Heart right ventricle (tissue), 16 donors: Measurements from ENCODE around the gene RBFOX1. TPM values are rescaled to one million over a fixed set of nuclear protein-coding genes. Genes with fewer than 3 reads are reported as not detected.

Source experiments
- ATAC-seq, 8 donors: fragments of 200-7000 bp; cut with Tn5 transposase; one replicate each; pipeline ENCODE4 v1.9.1; 2020; ENCODE audit warnings: mild to moderate bottlenecking in 8 of 8, moderate library complexity in 8 of 8, moderate number of reproducible peaks in 1 of 8
- DNase-seq, 2 donors: peaks; one replicate each; pipeline ENCODE4 v3.0.0-alpha.2; 2020
- H3K27ac ChIP-seq, 10 donors: fragments of 200-600 bp; sonication (generic) in 2 of 10; one replicate each; pipeline versions ENCODE4 v1.5.0 to v1.8.0; 2020 to 2022; ENCODE audit warnings: mild to moderate bottlenecking in 3 of 10
- H3K27me3 ChIP-seq, 7 donors: fragments of 200-600 bp; one replicate each; pipeline ENCODE4 v1.8.0; 2021 to 2022; ENCODE audit warnings: mild to moderate bottlenecking in 2 of 7
- H3K36me3 ChIP-seq, 9 donors: fragments of 200-600 bp; sonication (generic) in 1 of 9; one replicate each; pipeline versions ENCODE4 v1.5.0 to v1.8.0; 2020 to 2022; ENCODE audit warnings: mild to moderate bottlenecking in 2 of 9
- H3K4me1 ChIP-seq, 9 donors: fragments of 200-600 bp; sonication (generic) in 1 of 9; one replicate each; pipeline versions ENCODE4 v1.5.0 to v1.8.0; 2020 to 2022; ENCODE audit warnings: mild to moderate bottlenecking in 4 of 9
- H3K4me3 ChIP-seq, 10 donors: fragments of 200-600 bp; sonication (generic) in 2 of 10; one replicate each; pipeline versions ENCODE4 v1.5.0 to v1.8.0; 2020 to 2022; ENCODE audit warnings: mild to moderate bottlenecking in 7 of 10, moderate library complexity in 2 of 10
- H3K9me3 ChIP-seq, 11 donors: fragments of 200-600 bp in 10 of 11; sonication (generic) in 2 of 11; one replicate each; pipeline versions ENCODE4 v1.5.0 to v1.8.0; 2013 to 2022; ENCODE audit warnings: mild to moderate bottlenecking in 2 of 11, control low read depth in 1 of 11, moderate library complexity in 1 of 11
- WGBS, 2 donors: extraction: QIAGEN DNeasy Blood & Tissue Kit; methylation state at CpG; one replicate each; pipeline ENCODE4 v1.1.7; 2013; ENCODE audit warnings: inconsistent platforms in 1 of 2; 5-methylcytosine and 5-hydroxymethylcytosine counted together
- intact Hi-C, 10 donors: fragments of 100-400 bp; cut with DNase I; formaldehyde crosslinking; loops; one replicate each; pipeline versions ENCODE4 v1.11.1 to v1.14.2; 2022
- polyA plus RNA-seq, 2 donors: library from polyadenylated mRNA; stranded (reverse); fragments of 200-250 nt; gene quantifications; one replicate each; pipeline ENCODE4 v1.2.3, GENCODE V29; 2013
- total RNA-seq, 10 donors: library from RNA; stranded (reverse); fragmentation: NEBNext Ultra II Directional in 3 of 10; extraction: Animal tissue kit (Norgen Biotek cat#: 25700) in 3 of 10; gene quantifications; one replicate each; pipeline versions ENCODE4 v1.2.1 to v1.2.4, GENCODE V29; 2021 to 2023
- TF ChIP-seq, protein P1 (sequence below), 9 donors: fragments of 200-600 bp; sonication (generic) in 2 of 9; IDR thresholded peaks; one replicate each; pipeline versions ENCODE4 v1.5.0 to v1.8.0; 2021 to 2022; ENCODE audit warnings: antibody characterized with exemption in 9 of 9, mild to moderate bottlenecking in 5 of 9, moderate library complexity in 1 of 9
- donor health status: Arrhythmogenic right ventricular cardiomyopathy.
- donor health status: ischemic (EF 13 %, LVEDD 7.1; RV severe dilation, severe dysfunction).
- donor health status: healthy with polysubstance abuse.
- donor health status: DM: no; HTN: yes; CAD: no.
- donor health status: DM: no; HTN: no; CAD: no.
- donor health status: ischemic (EF 25% LVEDD 6.9; RV normal size, moderate dysfunction).
- donor health status: ischemic (EF 25% LVEDD 5.7; RV mildly dilated, moderate dysfunction).
- donor health status: healthy.
- donor health status: DM: yes; HTN: yes; CAD: no.
- donor health status: Ischemic cardiomyopathy.
- donor health status: ischemic (EF 35%, LVEDD 5.7; RV mildly dilated, moderate dysfunction).
- donor health status: nonischemic (EF 11% LVEDD 7.7; RV severe dilation, severe dysfunction).
- donor health status: DM: yes; HTN: yes; CAD: no.
- donor health status: PGD.
- donor health status: ischemic (EF 29% LVEDD 5.4; RV normal size, mild dysfunction).
- donor health status: nonischemic (EF 23%, LVEDD 6.1; RV moderate dilation, normal function).

RBFOX1 gene
- total and polyA plus RNA-seq, 12 donors = 11.1 to 82.9 (median 53.4) TPM

DNA sequence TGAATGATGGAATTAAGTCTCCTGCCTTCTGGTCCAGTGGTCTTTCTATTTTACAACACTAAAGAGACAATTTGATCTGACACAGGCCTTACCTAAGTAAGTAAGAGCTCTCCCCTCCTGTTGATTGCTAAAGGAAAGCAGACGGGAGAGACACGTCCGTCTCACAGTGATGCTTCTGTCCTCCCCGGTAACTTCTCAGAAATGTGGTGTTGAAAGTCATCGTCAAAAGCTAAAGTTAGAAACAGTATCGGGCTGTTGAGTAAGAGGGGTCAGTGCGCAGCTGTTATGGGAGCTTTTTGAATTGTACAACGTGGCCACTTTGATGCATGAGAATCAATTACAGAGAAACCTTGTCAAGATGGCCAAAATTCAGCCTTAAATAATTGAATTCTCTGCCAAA is 1.9 kb upstream of the RBFOX1 start:
- no peaks in the 10 kb centered on the region for H3K27me3 ChIP-seq
- peak overlapping the region; percentile 35 to 91 (median 82) for H3K27ac ChIP-seq
- intact Hi-C loops = loop anchor here in 3 of 10 donors (1.0 to 5.0 kb wide), 3 partner anchors 14 to 42 kb away; no protein-coding TSS in a partner anchor
- H3K36me3 ChIP-seq = no peaks in the 10 kb centered on the region
- 23 to 28% methylated on average over 8 of the region's 8 CpGs for WGBS, 2 donors
- H3K4me3 ChIP-seq = peak overlapping the region in 1 of 10 donors; percentile 11
- peak in 7 of 8 donors; percentile 63 to 87 (median 78) for ATAC-seq
- no peaks in the 10 kb centered on the region for H3K9me3 ChIP-seq
- TF ChIP-seq, protein P1, sequence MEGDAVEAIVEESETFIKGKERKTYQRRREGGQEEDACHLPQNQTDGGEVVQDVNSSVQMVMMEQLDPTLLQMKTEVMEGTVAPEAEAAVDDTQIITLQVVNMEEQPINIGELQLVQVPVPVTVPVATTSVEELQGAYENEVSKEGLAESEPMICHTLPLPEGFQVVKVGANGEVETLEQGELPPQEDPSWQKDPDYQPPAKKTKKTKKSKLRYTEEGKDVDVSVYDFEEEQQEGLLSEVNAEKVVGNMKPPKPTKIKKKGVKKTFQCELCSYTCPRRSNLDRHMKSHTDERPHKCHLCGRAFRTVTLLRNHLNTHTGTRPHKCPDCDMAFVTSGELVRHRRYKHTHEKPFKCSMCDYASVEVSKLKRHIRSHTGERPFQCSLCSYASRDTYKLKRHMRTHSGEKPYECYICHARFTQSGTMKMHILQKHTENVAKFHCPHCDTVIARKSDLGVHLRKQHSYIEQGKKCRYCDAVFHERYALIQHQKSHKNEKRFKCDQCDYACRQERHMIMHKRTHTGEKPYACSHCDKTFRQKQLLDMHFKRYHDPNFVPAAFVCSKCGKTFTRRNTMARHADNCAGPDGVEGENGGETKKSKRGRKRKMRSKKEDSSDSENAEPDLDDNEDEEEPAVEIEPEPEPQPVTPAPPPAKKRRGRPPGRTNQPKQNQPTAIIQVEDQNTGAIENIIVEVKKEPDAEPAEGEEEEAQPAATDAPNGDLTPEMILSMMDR (IDR thresholded peaks at IDR 0.05) = no peak
- peaks cover 0 to 25% (median 3%) of the 10 kb centered on the region in 9 donors for H3K4me1 ChIP-seq
- peak in 1 of 2 donors; percentile 17 for DNase-seq

DNA sequence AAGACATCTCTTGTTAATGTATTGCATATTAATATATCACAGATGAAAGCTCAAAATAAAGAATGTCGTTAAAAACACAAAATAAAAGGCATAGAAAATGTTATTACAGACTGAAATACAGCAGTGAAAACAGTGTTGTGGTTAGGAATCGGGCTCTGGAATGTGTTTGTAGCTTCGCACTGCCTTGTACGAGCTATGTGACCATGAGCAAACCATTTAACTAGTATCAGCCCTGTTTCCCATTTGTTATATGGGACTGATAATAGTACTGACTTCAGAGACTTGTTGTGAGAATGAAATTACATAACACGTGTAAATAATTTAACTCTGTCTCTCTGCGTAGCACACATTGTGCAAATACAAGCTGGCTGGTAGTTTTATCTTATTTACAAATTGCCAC is 648 bp upstream of the RBFOX1 start:
- H3K9me3 ChIP-seq = no peaks in the 10 kb centered on the region
- peak overlapping the region in 8 of 10 donors; percentile 40 to 58 (median 48) for H3K4me3 ChIP-seq
- peaks cover 0 to 32% (median 3%) of the 10 kb centered on the region in 9 donors for H3K4me1 ChIP-seq
- TF ChIP-seq, protein P1 (IDR thresholded peaks at IDR 0.05) = no peak
- H3K27me3 ChIP-seq = no peaks in the 10 kb centered on the region
- intact Hi-C loops = loop anchor here in 2 of 10 donors (1.0 to 5.0 kb wide), 3 partner anchors 11 to 40 kb away; no protein-coding TSS in a partner anchor
- H3K36me3 ChIP-seq = no peaks in the 10 kb centered on the region
- no peak for DNase-seq
- H3K27ac ChIP-seq = peak overlapping the region; percentile 47 to 91 (median 82)
- ATAC-seq = peak in 3 of 8 donors; percentile 36 to 55 (median 41)
- WGBS, 2 donors = 34 to 35% methylated on average over 6 of the region's 6 CpGs

DNA sequence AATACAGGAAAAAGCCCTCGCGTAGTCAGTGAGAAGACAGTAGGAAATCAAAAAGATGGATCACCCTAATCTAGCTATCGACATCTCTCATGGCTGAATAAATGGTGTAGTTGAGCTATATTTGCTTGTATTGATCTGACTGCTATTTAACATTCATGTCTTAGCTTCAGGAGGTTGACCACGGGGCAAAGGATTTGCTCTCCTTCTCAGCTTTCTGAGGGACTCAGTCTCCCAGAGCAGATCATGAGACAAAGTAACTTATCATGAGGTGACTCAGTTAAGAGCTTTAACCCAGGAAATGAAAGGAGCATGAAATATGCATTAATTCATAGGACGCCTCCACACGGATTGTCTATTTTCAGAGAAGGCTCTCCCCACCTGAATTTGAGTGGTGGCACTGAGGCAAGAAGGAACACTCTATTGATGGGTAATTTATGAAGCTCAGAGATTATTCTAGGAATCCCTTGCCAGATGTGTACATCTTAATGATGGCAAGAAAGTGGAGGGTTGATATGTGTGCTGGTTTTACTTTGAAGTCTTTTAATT is 608 bp downstream of the RBFOX1 start:
- TF ChIP-seq, protein P1 (IDR thresholded peaks at IDR 0.05) = no peak
- H3K27ac ChIP-seq = peak overlapping the region; percentile 47 to 91 (median 82)
- H3K4me1 ChIP-seq = peaks cover 0 to 32% (median 3%) of the 10 kb centered on the region in 9 donors
- 35 to 55% methylated on average over 6 of the region's 6 CpGs for WGBS, 2 donors
- DNase-seq (no peak), ATAC-seq (no peak)
- intact Hi-C loops = loop anchor here in 1 of 10 donors (5.0 kb wide), 1 partner anchor 39 kb away; no protein-coding TSS in a partner anchor
- no peaks in the 10 kb centered on the region for H3K36me3 ChIP-seq
- peak overlapping the region; percentile 5 to 58 (median 44) for H3K4me3 ChIP-seq
- H3K9me3 ChIP-seq = no peaks in the 10 kb centered on the region
- H3K27me3 ChIP-seq = no peaks in the 10 kb centered on the region

DNA sequence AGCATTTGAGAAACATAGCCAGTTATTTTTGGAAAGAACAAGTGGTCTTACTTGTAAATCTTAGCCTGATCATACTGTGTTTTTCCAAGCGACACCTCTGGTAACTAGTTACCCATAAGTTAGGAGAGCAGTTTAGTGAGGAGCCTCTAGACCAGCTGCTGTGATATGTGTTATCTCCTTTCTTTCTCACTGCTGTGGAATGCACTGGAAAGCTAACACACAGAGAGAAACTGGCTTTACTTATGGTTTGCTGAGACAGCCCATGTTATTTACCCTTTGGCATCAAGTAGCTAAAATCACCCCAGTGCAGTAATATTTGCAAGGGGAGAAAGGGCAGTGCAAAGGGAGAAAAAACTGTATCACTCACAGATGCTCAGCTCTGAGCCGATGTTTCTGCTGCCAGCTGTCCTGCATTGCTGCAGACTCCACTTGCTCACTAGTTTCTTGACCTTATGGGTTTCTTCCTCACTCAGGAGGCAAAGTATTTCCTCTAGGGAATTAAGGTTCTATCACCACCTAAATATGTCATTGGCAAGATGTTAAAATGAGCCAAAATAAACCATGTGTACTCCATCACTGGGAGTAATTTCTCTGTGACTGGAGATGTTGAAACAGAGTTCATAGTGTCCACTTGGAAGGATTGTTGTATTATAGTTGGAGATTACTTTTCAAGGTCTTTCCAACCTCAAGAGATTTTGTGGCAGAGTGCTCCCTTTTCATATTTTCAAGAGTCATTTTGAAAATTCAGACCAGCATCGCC is 2.3 kb downstream of the RBFOX1 start:
- Histone ChIP-seq H3K4me3 (peak overlapping the region in 9 of 10 donors; percentile 25 to 58 (median 44)), H3K27me3 (no peaks in the 10 kb centered on the region), H3K4me1 (peaks cover 0 to 43% (median 11%) of the 10 kb centered on the region in 9 donors), H3K9me3 (no peaks in the 10 kb centered on the region), H3K36me3 (no peaks in the 10 kb centered on the region), H3K27ac (peak overlapping the region; percentile 8 to 91 (median 82))
- DNase-seq (no peak), ATAC-seq (peak in 2 of 8 donors; percentile 24 to 38)
- TF ChIP-seq, protein P1 (IDR thresholded peaks at IDR 0.05) = no peak
- intact Hi-C loops = loop anchor here in 1 of 10 donors (5.0 kb wide), 1 partner anchor 37 kb away; no protein-coding TSS in a partner anchor
- WGBS, 2 donors = 18 to 33% methylated on average over 3 of the region's 3 CpGs
